ENCODE measurements around the gene DUSP7.
"Not testable (repeated sequence)": the region's sequence is repeated elsewhere in the genome, so short reads cannot be mapped to it uniquely, and the experiment has no call there.

Gene DUSP7

GRCh38 chr3:52046902-52047239 is 9.5 kb downstream of the DUSP7 start:
- no peak for DNase-seq (ENCODE audit: low read depth)

- no peak for DNase-seq (ENCODE audit: low read depth)
These were observed 10.0 kb downstream of the DUSP7 start for GRCh38 chr3:52046186-52046901.

GRCh38 chr3:52044869-52045619 is 11.3 kb downstream of the DUSP7 start:
- no peak for DNase-seq (ENCODE audit: low read depth)

- DNase-seq (ENCODE audit: low read depth) = no peak
These were observed 12.6 kb downstream of the DUSP7 start for GRCh38 chr3:52043750-52044149.

- DNase-seq (ENCODE audit: low read depth) = not testable (repeated sequence)
These were observed 13.3 kb downstream of the DUSP7 start for GRCh38 chr3:52043039-52043438.

DNA sequence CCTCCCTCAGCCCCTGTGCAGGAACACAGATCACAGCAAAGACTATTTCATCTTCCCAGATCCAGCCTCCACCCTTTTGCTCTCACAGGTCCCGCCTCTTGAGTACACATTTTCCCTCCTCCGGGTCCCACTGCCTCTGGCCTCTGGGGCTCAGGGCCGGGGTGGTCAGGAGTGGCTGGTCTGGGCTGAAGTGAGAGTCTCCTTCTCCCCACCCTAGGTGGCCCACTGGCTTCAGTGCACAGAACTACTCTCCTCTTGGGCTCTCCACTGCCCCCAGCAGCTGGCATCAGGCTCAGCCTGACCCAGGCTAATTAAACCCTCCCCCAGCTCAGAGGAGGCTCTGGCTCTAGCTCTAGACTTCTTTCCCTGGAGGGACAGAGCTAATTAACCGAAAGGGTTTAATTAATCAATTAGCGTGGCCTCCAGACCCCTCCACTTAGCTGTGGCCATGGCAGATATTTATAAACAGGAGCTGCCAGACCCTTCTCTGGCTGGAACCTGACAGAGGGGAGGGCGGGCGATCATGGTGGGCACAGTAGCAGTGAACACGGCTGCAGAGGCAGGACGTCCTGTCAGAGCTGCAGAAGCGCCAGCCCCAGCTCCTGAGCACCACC is 15.1 kb downstream of the DUSP7 start:
- no peak for DNase-seq (ENCODE audit: low read depth)

GRCh38 chr3:52040600-52040999 is 15.8 kb downstream of the DUSP7 start:
- DNase-seq (ENCODE audit: low read depth) = no peak

- DNase-seq (ENCODE audit: low read depth) = no peak
These were observed 16.5 kb downstream of the DUSP7 start for GRCh38 chr3:52039846-52040245.

GRCh38 chr3:52039426-52039825 is 16.9 kb downstream of the DUSP7 start:
- no peak for DNase-seq (ENCODE audit: low read depth)

GRCh38 chr3:52038227-52038626 is 18.1 kb downstream of the DUSP7 start:
- no peak for DNase-seq (ENCODE audit: low read depth)

DNA sequence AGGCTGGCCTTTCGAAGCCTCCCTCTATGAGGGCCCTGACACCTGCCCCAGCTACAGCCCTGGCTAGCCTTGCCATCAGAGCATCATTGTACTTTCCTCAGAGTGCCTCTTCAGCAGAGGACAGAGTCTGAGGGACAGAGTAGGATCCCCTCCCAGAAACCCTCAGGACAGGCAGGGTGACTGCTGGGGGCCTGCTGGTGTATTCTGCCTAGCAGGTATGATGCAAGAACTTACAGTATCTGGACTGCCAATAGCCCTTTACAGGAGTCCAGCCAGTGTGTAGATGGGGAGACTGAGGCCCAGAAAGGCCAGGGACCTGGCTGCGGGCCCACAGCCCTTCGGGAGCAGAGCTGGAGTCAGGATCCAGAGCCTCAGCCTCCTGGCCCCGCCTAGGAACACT is 19.1 kb downstream of the DUSP7 start:
- DNase-seq (ENCODE audit: low read depth) = no peak

GRCh38 chr3:52036829-52037228 is 19.5 kb downstream of the DUSP7 start:
- no peak for DNase-seq (ENCODE audit: low read depth)

GRCh38 chr3:52036222-52036694 is 20.1 kb downstream of the DUSP7 start:
- DNase-seq (ENCODE audit: low read depth) = no peak

GRCh38 chr3:52034651-52035050 is 21.7 kb downstream of the DUSP7 start:
- no peak for DNase-seq (ENCODE audit: low read depth)

GRCh38 chr3:52034212-52034611 is 22.2 kb downstream of the DUSP7 start:
- DNase-seq (ENCODE audit: low read depth) = no peak

GRCh38 chr3:52033748-52034147 is 22.6 kb downstream of the DUSP7 start:
- DNase-seq (ENCODE audit: low read depth) = not testable (repeated sequence)

GRCh38 chr3:52032702-52033408 is 23.5 kb downstream of the DUSP7 start:
- no peak for DNase-seq (ENCODE audit: low read depth)

GRCh38 chr3:52031896-52032295 is 24.5 kb downstream of the DUSP7 start:
- no peak for DNase-seq (ENCODE audit: low read depth)

DNA sequence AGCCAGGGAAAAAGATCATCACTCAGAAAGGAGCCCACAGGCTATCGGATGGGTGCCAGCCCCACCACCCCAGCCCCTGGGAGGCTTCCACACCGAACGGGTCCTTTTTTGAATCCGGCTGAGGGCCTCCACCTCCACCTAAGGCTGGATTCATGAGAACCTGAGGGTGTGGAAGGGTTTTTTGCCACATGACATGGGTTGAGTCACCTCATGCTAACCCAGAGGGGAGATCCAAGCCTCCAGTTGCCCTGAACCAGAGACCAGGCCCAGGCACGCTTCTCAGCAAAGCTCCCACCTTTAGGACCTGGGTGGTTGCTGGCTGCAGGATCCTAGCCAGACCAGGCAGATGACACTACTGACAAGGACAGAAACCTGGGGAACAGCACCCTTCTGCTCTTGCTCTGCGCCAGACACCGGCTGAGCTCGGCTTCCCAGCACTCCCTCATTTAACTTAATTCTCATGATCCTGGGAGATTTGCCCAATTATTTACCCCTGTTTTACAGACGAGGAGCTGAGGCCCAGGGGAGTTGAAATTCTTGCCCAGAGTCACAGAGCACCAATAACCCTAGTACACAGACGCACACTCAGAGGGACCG is 25.6 kb downstream of the DUSP7 start:
- no peak for DNase-seq (ENCODE audit: low read depth)

- no peak for DNase-seq (ENCODE audit: low read depth)
These were observed 26.8 kb downstream of the DUSP7 start for GRCh38 chr3:52029535-52029934.

DNA sequence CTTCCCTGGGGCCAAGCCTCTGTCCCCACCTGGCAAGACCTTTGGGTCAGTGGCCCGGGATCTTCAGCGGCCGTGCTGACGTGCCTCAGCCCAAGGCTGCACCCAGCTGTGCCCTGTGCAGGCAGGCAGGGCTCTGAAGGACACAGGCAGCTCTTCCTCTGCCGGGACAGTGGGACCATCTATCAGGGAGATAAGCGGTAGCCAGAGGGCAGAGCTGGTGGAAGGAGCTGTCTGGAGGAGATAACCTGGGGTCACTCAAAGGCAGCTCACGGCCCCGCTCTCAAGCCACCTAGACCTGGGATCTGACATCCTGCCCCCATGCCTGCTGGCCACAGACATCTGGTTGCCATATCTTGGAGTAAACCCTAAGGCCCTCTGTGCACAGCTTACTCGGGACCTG is 27.3 kb downstream of the DUSP7 start:
- DNase-seq (ENCODE audit: low read depth) = no peak

- DNase-seq (ENCODE audit: low read depth) = no peak
These were observed 27.8 kb downstream of the DUSP7 start for GRCh38 chr3:52028572-52028971.
